PC-3 (cell line): ENCODE data around the gene ZCCHC8.

Source experiments
- EZH2 ChIP-seq: fragments of 300-600 bp; sonication (generic); IDR thresholded peaks from one replicate; pipeline ENCODE4 v1.6.1; 2017; ENCODE audit warnings: antibody characterized with exemption, mild to moderate bottlenecking, low read length; ENCODE audit not compliant: unreplicated experiment
- EZH2phosphoT487 ChIP-seq: fragments of 300-600 bp; sonication (generic); IDR thresholded peaks from 2 replicates; pipeline ENCODE4 v1.6.1; 2018; ENCODE audit warnings: mild to moderate bottlenecking, antibody characterized with exemption, low read length, borderline replicate concordance
- TF ChIP-seq, protein P1 (sequence below): fragments of 300-600 bp; sonication (generic); conservative IDR thresholded peaks from 2 replicates; pipeline ENCODE4 v1.5.1; 2017; ENCODE audit warnings: antibody characterized with exemption, low read depth, mild to moderate bottlenecking, low read length

DNA sequence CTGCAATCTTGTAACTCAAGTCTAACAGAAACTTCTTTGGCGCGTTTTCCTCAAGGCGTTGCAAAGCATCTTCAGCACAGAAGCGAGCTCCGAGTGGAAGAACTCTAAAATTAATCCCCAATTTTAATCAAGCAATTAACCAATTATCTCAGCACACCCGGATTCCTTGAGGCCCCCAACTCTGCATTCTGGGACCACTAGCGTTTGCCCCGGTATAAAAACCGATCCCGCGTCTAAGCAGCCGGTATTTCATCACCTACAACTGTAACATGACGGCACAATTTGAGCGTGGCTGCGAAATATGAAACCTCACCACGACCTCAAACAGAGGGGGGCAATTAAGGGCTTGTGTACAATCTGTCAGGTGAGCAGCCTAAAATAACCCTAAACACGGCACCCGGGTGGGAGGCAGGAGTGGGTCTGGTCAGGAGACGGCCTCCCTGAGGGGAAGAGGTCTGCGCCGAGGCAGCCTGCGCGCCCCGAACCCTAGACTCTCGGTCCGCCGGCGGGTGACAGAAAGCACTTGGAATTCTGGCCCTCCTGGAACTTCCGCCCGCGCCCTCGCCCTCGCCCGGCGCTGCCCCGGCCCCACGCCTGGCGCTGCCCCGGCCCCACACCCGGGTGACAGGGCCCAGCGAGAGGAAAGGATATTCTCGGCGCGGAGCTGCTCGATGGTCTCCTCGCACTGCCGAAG is 594 bp downstream of the ZCCHC8 start:
- TF ChIP-seq, protein P1, sequence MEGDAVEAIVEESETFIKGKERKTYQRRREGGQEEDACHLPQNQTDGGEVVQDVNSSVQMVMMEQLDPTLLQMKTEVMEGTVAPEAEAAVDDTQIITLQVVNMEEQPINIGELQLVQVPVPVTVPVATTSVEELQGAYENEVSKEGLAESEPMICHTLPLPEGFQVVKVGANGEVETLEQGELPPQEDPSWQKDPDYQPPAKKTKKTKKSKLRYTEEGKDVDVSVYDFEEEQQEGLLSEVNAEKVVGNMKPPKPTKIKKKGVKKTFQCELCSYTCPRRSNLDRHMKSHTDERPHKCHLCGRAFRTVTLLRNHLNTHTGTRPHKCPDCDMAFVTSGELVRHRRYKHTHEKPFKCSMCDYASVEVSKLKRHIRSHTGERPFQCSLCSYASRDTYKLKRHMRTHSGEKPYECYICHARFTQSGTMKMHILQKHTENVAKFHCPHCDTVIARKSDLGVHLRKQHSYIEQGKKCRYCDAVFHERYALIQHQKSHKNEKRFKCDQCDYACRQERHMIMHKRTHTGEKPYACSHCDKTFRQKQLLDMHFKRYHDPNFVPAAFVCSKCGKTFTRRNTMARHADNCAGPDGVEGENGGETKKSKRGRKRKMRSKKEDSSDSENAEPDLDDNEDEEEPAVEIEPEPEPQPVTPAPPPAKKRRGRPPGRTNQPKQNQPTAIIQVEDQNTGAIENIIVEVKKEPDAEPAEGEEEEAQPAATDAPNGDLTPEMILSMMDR = no peak
- TF ChIP-seq EZH2 (no peak), EZH2phosphoT487 (no peak)
